Mesenchymal stem cell (in vitro differentiated cells and primary cell): ENCODE results near the gene DNM1.

Experiments
- DNase-seq: peaks from one replicate; pipeline ENCODE4 v3.0.0-alpha.2; 2013
- H2AFZ ChIP-seq: one replicate; pipeline ENCODE4 v1.6.1; 2013; ENCODE audit warnings: low read depth, mild to moderate bottlenecking, control low read depth, inconsistent platforms, low read length, moderate library complexity
- H2AK5ac ChIP-seq: 2 replicates; pipeline ENCODE4 v1.6.1; 2013; ENCODE audit warnings: low read length, moderate library complexity, mild to moderate bottlenecking, inconsistent platforms; ENCODE audit not compliant: severe bottlenecking
- H2BK120ac ChIP-seq: one replicate; pipeline ENCODE4 v1.6.1; 2013; ENCODE audit warnings: low read depth, mild to moderate bottlenecking, inconsistent platforms, low read length, moderate library complexity
- H2BK12ac ChIP-seq, 2 experiments: one replicate each; pipeline ENCODE4 v1.6.1; 2013; ENCODE audit warnings: inconsistent platforms in 2 of 2, low read length in 2 of 2, mild to moderate bottlenecking in 2 of 2, moderate library complexity in 2 of 2, control low read depth in 1 of 2
- H2BK15ac ChIP-seq: one replicate; pipeline ENCODE4 v1.6.1; 2013; ENCODE audit warnings: mild to moderate bottlenecking, low read depth, inconsistent platforms; ENCODE audit not compliant: poor library complexity, severe bottlenecking
- H2BK5ac ChIP-seq: 2 replicates; pipeline ENCODE4 v1.6.1; 2013; ENCODE audit warnings: low read depth, mild to moderate bottlenecking, low read length, control low read depth, inconsistent platforms; ENCODE audit not compliant: poor library complexity, severe bottlenecking
- H3K14ac ChIP-seq, 2 experiments: one replicate each; pipeline ENCODE4 v1.6.1; 2013; ENCODE audit warnings: inconsistent platforms in 2 of 2, low read length in 2 of 2, control low read depth in 1 of 2, mild to moderate bottlenecking in 1 of 2, moderate library complexity in 1 of 2
- H3K18ac ChIP-seq, 2 experiments: one replicate each; pipeline ENCODE4 v1.6.1; 2013; ENCODE audit warnings: inconsistent platforms in 2 of 2, low read length in 2 of 2, control low read depth in 1 of 2, low read depth in 1 of 2, mild to moderate bottlenecking in 1 of 2
- H3K23ac ChIP-seq, 2 experiments: one replicate each; pipeline ENCODE4 v1.6.1; 2013; ENCODE audit warnings: inconsistent platforms in 2 of 2, low read length in 2 of 2, mild to moderate bottlenecking in 2 of 2, moderate library complexity in 2 of 2, control low read depth in 1 of 2
- H3K27ac ChIP-seq: 2 replicates; pipeline ENCODE4 v1.5.1; 2013; ENCODE audit warnings: mild to moderate bottlenecking, moderate library complexity, low read length, control low read depth, inconsistent platforms; ENCODE audit not compliant: poor library complexity, severe bottlenecking
- H3K27me3 ChIP-seq, 2 experiments: 2 replicates each; pipeline versions ENCODE4 v1.6.1 to v1.7.0; 2013; ENCODE audit warnings: low read length in 2 of 2, mild to moderate bottlenecking in 2 of 2, moderate library complexity in 2 of 2, control low read depth in 1 of 2, inconsistent platforms in 1 of 2; ENCODE audit not compliant: control insufficient read depth in 1 of 2, insufficient read depth in 1 of 2
- H3K36me3 ChIP-seq, 2 experiments: 2 replicates each; pipeline versions ENCODE4 v1.6.1 to v1.7.0; 2013; ENCODE audit warnings: low read length in 2 of 2, control low read depth in 1 of 2, inconsistent platforms in 1 of 2, low read depth in 1 of 2, mild to moderate bottlenecking in 1 of 2; ENCODE audit not compliant: insufficient read depth in 2 of 2, control insufficient read depth in 1 of 2
- H3K4ac ChIP-seq, 2 experiments: one replicate each; pipeline ENCODE4 v1.6.1; 2013; ENCODE audit warnings: inconsistent platforms in 2 of 2, low read length in 2 of 2, mild to moderate bottlenecking in 2 of 2, moderate library complexity in 2 of 2, control low read depth in 1 of 2, low read depth in 1 of 2
- H3K4me1 ChIP-seq: 2 replicates; pipeline ENCODE4 v1.6.1; 2013; ENCODE audit warnings: low read depth, low read length, control low read depth; ENCODE audit not compliant: control insufficient read depth, insufficient read depth
- H3K4me2 ChIP-seq: 2 replicates; pipeline ENCODE4 v1.6.1; 2013; ENCODE audit warnings: low read length, mild to moderate bottlenecking, inconsistent platforms; ENCODE audit not compliant: poor library complexity, severe bottlenecking
- H3K4me3 ChIP-seq, 2 experiments: 2 replicates each; pipeline versions ENCODE4 v1.5.1 to v1.7.0; 2013; ENCODE audit warnings: low read length in 2 of 2, mild to moderate bottlenecking in 2 of 2, control low read depth in 1 of 2, low read depth in 1 of 2; ENCODE audit not compliant: insufficient read depth in 1 of 2
- H3K79me1 ChIP-seq: replicated peaks from 2 replicates; pipeline ENCODE4 v1.6.1; 2013; ENCODE audit warnings: mild to moderate bottlenecking, control low read depth, low read length, inconsistent platforms; ENCODE audit not compliant: poor library complexity, severe bottlenecking
- H3K9ac ChIP-seq: 2 replicates; pipeline ENCODE4 v1.7.0; 2013; ENCODE audit warnings: mild to moderate bottlenecking, low read length, moderate library complexity
- H3K9me3 ChIP-seq: 2 replicates; pipeline ENCODE4 v1.7.0; 2013; ENCODE audit warnings: mild to moderate bottlenecking, low read length; ENCODE audit not compliant: control insufficient read depth
- H4K8ac ChIP-seq: one replicate; pipeline ENCODE4 v1.6.1; 2013; ENCODE audit warnings: inconsistent platforms, mild to moderate bottlenecking, low read length, moderate library complexity
- H4K91ac ChIP-seq: one replicate; pipeline ENCODE4 v1.6.1; 2013; ENCODE audit warnings: mild to moderate bottlenecking, low read length, inconsistent platforms
- WGBS: methylation state at CpG from one replicate; pipeline ENCODE4 v1.1.7; 2013; ENCODE audit warnings: mixed read lengths; 5-methylcytosine and 5-hydroxymethylcytosine counted together

DNM1 gene

DNA sequence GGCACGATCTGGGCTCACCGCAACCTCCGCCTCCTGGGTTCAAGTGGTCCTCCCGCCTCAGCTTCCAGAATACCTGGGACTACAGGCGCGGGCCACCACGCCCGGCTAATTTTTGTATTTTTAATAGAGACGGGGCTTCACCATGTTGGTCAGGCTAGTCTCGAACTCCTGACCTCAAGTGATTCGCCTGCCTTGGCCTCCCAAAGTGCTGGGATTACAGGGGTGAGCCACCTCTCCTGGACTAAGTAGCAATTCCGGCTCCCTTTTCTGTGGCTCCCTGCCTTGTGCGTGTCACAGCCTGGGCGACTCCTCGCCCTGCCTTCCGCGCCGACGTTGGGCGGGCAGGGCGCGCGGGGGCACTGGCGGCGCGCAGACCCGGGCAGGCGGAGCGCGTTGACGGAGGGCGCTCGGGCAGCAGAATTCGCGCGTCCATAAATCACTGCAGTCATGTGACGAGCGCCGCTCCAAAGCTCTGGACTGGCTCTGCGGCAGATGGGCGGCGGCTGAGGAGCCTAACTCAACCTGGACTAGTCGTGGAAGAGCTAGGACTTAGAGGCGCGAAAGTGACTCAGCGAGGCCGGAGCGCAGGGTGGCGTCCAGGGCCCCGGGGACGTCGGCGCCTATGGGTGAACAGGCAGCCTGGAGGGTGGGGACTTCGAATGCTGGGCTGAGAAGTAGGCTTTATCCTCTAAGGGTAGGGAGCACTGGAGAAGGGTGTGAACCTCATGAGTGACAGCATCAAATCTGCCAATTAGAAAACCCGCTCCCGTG lies 10.4 kb upstream of the DNM1 start:
- peak overlapping the region in 1 of 2 experiments; percentile 43 for H3K4ac ChIP-seq
- H3K36me3 ChIP-seq = peaks cover 22 to 28% of the 10 kb centered on the region in 2 experiments
- no peak overlapping the region for H3K14ac ChIP-seq
- DNase-seq = no peak
- no peak overlapping the region for H4K91ac ChIP-seq
- H2BK5ac ChIP-seq = no peak overlapping the region
- no peak overlapping the region for H3K4me2 ChIP-seq
- H3K4me1 ChIP-seq = peaks cover 18% of the 10 kb centered on the region
- H3K9me3 ChIP-seq = no peaks in the 10 kb centered on the region
- H4K8ac ChIP-seq = peak overlapping the region; percentile 77
- H3K27ac ChIP-seq = no peak overlapping the region
- peaks cover 15% of the 10 kb centered on the region for H3K79me1 ChIP-seq
- no peaks in the 10 kb centered on the region for H3K27me3 ChIP-seq
- no peak overlapping the region for H2AFZ ChIP-seq
- H3K9ac ChIP-seq = peak overlapping the region; percentile 96
- 92% methylated on average over 56 of the region's 56 CpGs for WGBS
- peak overlapping the region in 1 of 2 experiments; percentile 97 for H3K4me3 ChIP-seq
- peak overlapping the region in 1 of 2 experiments; percentile 74 for H2BK12ac ChIP-seq
- no peak overlapping the region for H2AK5ac ChIP-seq
- H2BK15ac ChIP-seq = no peak overlapping the region
- no peak overlapping the region for H2BK120ac ChIP-seq
- no peak overlapping the region for H3K18ac ChIP-seq
- no peak overlapping the region for H3K23ac ChIP-seq

GRCh38 chr9:128193469-128194096 lies 9.6 kb upstream of the DNM1 start:
- no peaks in the 10 kb centered on the region for H3K27me3 ChIP-seq
- no peak overlapping the region for H4K91ac ChIP-seq
- no peak overlapping the region for H2BK5ac ChIP-seq
- no peaks in the 10 kb centered on the region for H3K9me3 ChIP-seq
- DNase-seq = no peak
- no peak overlapping the region for H2AK5ac ChIP-seq
- peaks cover 21 to 25% of the 10 kb centered on the region in 2 experiments for H3K36me3 ChIP-seq
- no peak overlapping the region for H2BK120ac ChIP-seq
- H2AFZ ChIP-seq = no peak overlapping the region
- no peak overlapping the region for H2BK15ac ChIP-seq
- H3K27ac ChIP-seq = no peak overlapping the region
- peaks cover 18% of the 10 kb centered on the region for H3K4me1 ChIP-seq
- H3K4me3 ChIP-seq = peak overlapping the region in 1 of 2 experiments; percentile 97
- H3K18ac ChIP-seq = no peak overlapping the region
- H3K9ac ChIP-seq = peak overlapping the region; percentile 96
- no peak overlapping the region for H3K23ac ChIP-seq
- peak overlapping the region in 1 of 2 experiments; percentile 43 for H3K4ac ChIP-seq
- H3K79me1 ChIP-seq = peaks cover 15% of the 10 kb centered on the region
- no peak overlapping the region for H4K8ac ChIP-seq
- no peak overlapping the region for H3K4me2 ChIP-seq
- 94% methylated on average over 14 of the region's 14 CpGs for WGBS
- no peak overlapping the region for H3K14ac ChIP-seq
- no peak overlapping the region for H2BK12ac ChIP-seq

- Histone ChIP-seq H3K18ac (no peak overlapping the region), H2AFZ (no peak overlapping the region), H3K4me1 (peaks cover 31% of the 10 kb centered on the region), H3K4me3 (no peak overlapping the region), H4K91ac (no peak overlapping the region), H3K9me3 (no peaks in the 10 kb centered on the region), H3K14ac (no peak overlapping the region), H3K79me1 (peaks cover 15% of the 10 kb centered on the region), H3K27me3 (no peaks in the 10 kb centered on the region), H3K4ac (no peak overlapping the region), H3K9ac (no peak overlapping the region), H3K27ac (peak overlapping the region; percentile 67), H4K8ac (no peak overlapping the region), H3K36me3 (peaks cover 10 to 13% of the 10 kb centered on the region in 2 experiments), H3K23ac (no peak overlapping the region), H2BK12ac (no peak overlapping the region), H2AK5ac (peak overlapping the region; percentile 79), H2BK5ac (no peak overlapping the region), H3K4me2 (no peak overlapping the region), H2BK120ac (no peak overlapping the region), H2BK15ac (no peak overlapping the region)
- peak; percentile 45 for DNase-seq
- WGBS = 65% methylated on average over 12 of the region's 13 CpGs
These were observed 1.5 kb upstream of the DNM1 start for GRCh38 chr9:128201441-128202369.
